Testis (tissue), 3 donors: Measurements from ENCODE around the gene SERPINA12. TPM values are rescaled to one million over a fixed set of nuclear protein-coding genes. Genes with fewer than 3 reads are reported as not detected.

Experiments used
- DNase-seq: peaks from one replicate; pipeline ENCODE4 v3.0.0-alpha.2; 2019
- H3K27ac ChIP-seq, 2 donors: fragments of 200-600 bp; sonication (generic); one replicate each; pipeline ENCODE4 v1.5.1; 2019
- H3K27me3 ChIP-seq: fragments of 200-600 bp; sonication (generic); one replicate; pipeline ENCODE4 v1.5.1; 2019
- H3K36me3 ChIP-seq: fragments of 200-600 bp; sonication (generic); one replicate; pipeline ENCODE4 v1.5.1; 2017; ENCODE audit warnings: low read depth; ENCODE audit errors: missing control alignments
- H3K4me1 ChIP-seq: fragments of 200-600 bp; sonication (generic); one replicate; pipeline ENCODE4 v1.5.1; 2019
- H3K4me3 ChIP-seq, 2 donors: fragments of 200-600 bp; sonication (generic); one replicate each; pipeline ENCODE4 v1.5.1; 2017 to 2019
- H3K9me3 ChIP-seq: fragments of 200-600 bp; sonication (generic); one replicate; pipeline ENCODE4 v1.5.1; 2017
- POLR2A ChIP-seq: fragments of 450-650 bp; IDR thresholded peaks from one replicate; pipeline ENCODE4 v1.6.1; 2017; ENCODE audit warnings: antibody characterized with exemption, mild to moderate bottlenecking, moderate library complexity
- WGBS, 2 donors: methylation state at CpG; one replicate each; pipeline ENCODE4 v1.1.5; 2018; 5-methylcytosine and 5-hydroxymethylcytosine counted together
- intact Hi-C: fragments of 100-400 bp; cut with DNase I; formaldehyde crosslinking; loops from one replicate; pipeline ENCODE4 v1.15.1; 2023; ENCODE audit warnings: low total_unique reads
- polyA plus RNA-seq: library from polyadenylated mRNA; stranded (reverse); fragments of 350-450 nt; fragmentation: Illumina TruSeq; extraction: RNeasy Lipid Tissue Mini Kit (QIAGEN cat#74804); gene quantifications from one replicate; pipeline ENCODE4 v1.2.3, GENCODE V29; 2014; ENCODE audit warnings: low read depth, low replicate concordance; ENCODE audit not compliant: insufficient read depth
- total RNA-seq, 2 donors: library from RNA; depleted of rRNA; stranded (reverse); fragments of >200 nt; gene quantifications; one replicate each; pipeline ENCODE4 v1.2.3, GENCODE V29; 2016
- TF ChIP-seq, protein P1 (sequence below), 3 experiments: fragments of 450-650 bp in 2 of 3; fragments of 200-600 bp in 1 of 3; sonication (generic) in 1 of 3; IDR thresholded peaks; one replicate each; pipeline ENCODE4 v1.5.1; 2016 to 2019; ENCODE audit warnings: antibody characterized with exemption in 3 of 3, mild to moderate bottlenecking in 2 of 3, moderate library complexity in 1 of 3

Gene SERPINA12
- total and polyA plus RNA-seq, 3 donors from 2014 or later, result 0.25 to 0.47 TPM; not detected in 1

DNA sequence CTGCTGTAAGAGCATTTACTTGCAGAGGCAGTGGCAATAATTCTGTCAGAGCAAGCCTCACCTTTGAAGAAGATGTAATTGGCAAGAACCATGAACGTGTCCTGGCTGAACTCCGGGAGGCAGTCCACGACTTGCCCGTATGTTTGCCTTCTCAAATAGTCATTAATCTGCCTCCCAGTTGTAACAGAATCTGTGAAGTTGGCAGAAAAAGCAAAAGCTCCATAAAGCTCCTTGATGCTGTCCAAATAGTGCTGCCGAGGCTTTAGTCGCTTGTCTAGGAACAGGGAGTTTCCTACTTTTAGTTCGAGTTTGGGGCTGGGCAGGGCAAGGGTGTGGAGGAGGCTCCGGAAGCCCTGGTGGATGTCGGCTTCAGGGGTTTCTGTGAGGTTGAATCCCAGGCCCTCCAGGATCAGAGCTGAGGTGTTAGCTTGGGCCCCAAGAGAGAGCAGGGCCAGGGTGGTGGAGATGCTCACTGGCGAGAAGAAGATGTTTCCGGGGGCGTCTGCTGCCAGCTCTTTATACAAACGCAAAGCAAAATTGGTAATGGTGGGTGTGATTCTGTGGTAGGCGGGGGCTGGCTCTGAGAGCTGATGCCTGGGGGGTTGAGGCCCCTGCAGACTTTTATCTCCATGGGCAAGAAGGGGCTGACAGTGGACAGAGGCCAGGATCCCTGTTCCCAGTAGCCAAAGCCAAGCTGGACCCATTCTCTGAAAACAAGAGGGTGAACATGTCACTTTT lies 61.0 kb downstream of the SERPINA12 start:
- TF ChIP-seq, protein P1, sequence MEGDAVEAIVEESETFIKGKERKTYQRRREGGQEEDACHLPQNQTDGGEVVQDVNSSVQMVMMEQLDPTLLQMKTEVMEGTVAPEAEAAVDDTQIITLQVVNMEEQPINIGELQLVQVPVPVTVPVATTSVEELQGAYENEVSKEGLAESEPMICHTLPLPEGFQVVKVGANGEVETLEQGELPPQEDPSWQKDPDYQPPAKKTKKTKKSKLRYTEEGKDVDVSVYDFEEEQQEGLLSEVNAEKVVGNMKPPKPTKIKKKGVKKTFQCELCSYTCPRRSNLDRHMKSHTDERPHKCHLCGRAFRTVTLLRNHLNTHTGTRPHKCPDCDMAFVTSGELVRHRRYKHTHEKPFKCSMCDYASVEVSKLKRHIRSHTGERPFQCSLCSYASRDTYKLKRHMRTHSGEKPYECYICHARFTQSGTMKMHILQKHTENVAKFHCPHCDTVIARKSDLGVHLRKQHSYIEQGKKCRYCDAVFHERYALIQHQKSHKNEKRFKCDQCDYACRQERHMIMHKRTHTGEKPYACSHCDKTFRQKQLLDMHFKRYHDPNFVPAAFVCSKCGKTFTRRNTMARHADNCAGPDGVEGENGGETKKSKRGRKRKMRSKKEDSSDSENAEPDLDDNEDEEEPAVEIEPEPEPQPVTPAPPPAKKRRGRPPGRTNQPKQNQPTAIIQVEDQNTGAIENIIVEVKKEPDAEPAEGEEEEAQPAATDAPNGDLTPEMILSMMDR (IDR thresholded peaks at IDR 0.05), result no peak
- TF ChIP-seq POLR2A, result no peak
- WGBS, 2 donors, result 53 to 60% methylated on average over 14 of the region's 14 CpGs
- no peaks in the 10 kb centered on the region for H3K4me1 ChIP-seq
- H3K9me3 ChIP-seq, result no peaks in the 10 kb centered on the region
- H3K36me3 ChIP-seq, result no peaks in the 10 kb centered on the region
- intact Hi-C loops, result no loop called here
- no peak for DNase-seq
- no peaks in the 10 kb centered on the region for H3K27me3 ChIP-seq
- no peak overlapping the region for H3K4me3 ChIP-seq
- no peak overlapping the region for H3K27ac ChIP-seq

DNA sequence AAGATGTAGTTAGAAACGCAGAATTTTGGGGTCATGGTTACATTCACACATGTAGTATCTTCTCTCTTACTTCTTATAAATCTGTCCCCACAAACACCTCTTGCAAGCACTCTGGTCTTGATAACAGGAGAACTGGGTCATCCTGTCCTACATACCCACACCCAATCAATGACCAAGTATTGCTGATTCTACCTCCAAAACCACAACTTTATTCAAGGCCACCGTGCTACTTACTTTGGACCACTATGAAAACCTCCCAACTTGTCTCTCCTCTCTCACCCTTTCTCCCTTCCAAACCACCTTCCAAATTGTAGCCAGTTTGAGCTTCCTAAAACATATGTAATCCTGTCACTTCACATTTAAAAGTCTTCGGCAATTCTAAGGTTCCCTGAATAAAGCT lies 62.1 kb downstream of the SERPINA12 start:
- intact Hi-C loops, result no loop called here
- Histone ChIP-seq H3K27ac (no peak overlapping the region), H3K4me1 (no peaks in the 10 kb centered on the region), H3K9me3 (no peaks in the 10 kb centered on the region), H3K27me3 (no peaks in the 10 kb centered on the region), H3K36me3 (no peaks in the 10 kb centered on the region), H3K4me3 (no peak overlapping the region)
- DNase-seq, result no peak
- TF ChIP-seq POLR2A, result no peak
- TF ChIP-seq, protein P1 (IDR thresholded peaks at IDR 0.05), result no peak
- 76 to 80% methylated on average over 3 of the region's 3 CpGs for WGBS, 2 donors

DNA sequence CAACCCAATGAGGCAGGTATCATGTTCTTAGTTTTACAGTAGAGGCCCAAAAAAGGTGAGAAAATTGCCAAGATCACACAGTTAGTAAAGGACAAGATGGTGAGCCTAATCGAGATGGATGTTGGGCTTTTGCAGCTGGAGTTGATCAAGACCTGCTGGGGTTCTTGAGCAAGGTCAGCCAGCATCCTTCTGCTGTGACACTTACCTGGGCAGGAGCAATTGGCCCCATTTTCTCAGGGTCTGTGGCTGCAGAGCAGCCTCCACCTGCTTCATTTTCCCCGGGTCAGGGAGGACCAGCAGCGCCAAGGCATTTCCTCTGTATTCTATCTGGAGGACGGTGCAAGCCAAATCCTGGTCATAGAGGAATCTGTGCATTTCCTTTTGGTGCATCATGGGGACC lies 63.1 kb downstream of the SERPINA12 start:
- Histone ChIP-seq H3K36me3 (no peaks in the 10 kb centered on the region), H3K27me3 (no peaks in the 10 kb centered on the region), H3K4me3 (no peak overlapping the region), H3K27ac (no peak overlapping the region), H3K4me1 (no peaks in the 10 kb centered on the region), H3K9me3 (no peaks in the 10 kb centered on the region)
- intact Hi-C loops, result no loop called here
- no peak for TF ChIP-seq POLR2A
- TF ChIP-seq, protein P1 (IDR thresholded peaks at IDR 0.05), result no peak
- no peak for DNase-seq
- WGBS, 2 donors, result 76 to 97% methylated on average over 4 of the region's 4 CpGs

DNA sequence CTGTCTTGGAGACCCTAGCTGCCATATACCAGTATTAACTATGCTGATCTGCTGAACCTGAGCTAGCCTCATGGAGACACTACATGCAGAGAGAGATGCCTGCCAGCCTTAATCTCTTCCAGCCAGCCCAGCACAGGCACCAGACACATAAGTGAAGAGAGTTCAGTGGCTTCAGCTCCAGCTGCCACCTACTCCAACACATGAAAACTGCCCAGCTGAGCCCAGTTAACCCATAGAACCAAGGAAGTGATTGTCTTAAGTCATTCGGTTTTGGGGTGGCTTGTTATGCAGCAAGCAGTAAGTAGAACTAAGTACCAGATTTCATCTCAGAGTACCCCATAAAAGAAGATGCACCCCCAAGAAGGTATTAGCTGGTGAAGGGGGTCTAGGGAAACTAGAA lies 64.3 kb downstream of the SERPINA12 start:
- no peaks in the 10 kb centered on the region for H3K9me3 ChIP-seq
- H3K27ac ChIP-seq, result no peak overlapping the region
- no peaks in the 10 kb centered on the region for H3K36me3 ChIP-seq
- TF ChIP-seq, protein P1 (IDR thresholded peaks at IDR 0.05), result no peak
- TF ChIP-seq POLR2A, result no peak
- DNase-seq, result no peak
- WGBS, 2 donors, result 84 to 90% methylated on average over 1 of the region's 1 CpG
- no peaks in the 10 kb centered on the region for H3K27me3 ChIP-seq
- H3K4me1 ChIP-seq, result no peaks in the 10 kb centered on the region
- no peak overlapping the region for H3K4me3 ChIP-seq
- intact Hi-C loops, result no loop called here
